ENCODE data around the gene ACSS2.

The ACSS2 gene

DNA sequence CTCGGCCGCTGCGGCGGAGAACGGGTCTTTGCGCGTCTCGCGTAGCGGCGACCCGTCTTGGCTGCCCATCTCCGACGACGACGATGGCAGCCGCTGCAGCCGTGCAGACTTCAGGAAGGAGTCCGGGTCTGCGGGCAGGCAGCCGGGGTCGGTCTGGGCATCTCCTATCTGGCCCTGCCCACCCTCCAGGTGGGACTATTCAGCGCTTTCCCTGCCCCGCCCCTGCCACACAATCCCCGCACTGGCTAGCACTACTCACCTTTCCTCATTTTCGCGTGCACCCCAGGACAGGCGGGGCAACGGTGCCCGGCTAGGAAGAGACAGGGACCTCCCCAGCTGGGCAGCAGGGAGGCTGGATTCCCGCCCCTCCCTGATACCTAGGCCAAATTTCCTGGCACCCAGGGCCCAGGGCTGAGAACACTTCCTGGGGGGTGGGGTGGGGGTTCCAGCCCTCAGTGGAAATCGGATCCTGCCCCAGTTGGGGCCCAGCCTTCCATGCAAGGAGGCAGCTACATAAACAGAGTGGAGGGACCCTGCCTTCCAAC is 12.9 kb upstream of the ACSS2 start:
- no peak for TF ChIP-seq GATA2 (IDR thresholded peaks at IDR 0.05; ENCODE audit: low read depth, low read length)
- TF ChIP-seq GATA3 (IDR thresholded peaks at IDR 0.05; ENCODE audit: low read depth, low read length) = no peak

DNA sequence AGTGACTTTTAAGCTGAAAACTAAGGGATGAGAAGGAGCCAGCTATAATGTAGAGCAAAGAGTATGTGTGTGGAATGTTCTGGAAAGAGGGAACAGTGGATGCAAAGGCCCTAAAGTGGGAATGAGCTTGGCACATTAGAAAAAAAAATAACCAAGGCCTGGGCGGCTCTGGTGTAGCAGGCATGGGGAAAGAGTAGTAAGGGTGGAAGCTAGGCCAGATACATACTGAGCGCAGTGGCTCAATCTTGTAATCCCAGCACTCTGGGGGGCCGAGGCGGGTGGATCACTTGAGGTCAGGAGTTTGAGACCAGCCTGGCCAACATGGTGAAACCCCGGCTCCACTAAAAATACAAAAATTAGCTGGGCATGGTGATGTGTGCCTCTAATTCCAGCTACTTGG is 12.2 kb upstream of the ACSS2 start:
- TF ChIP-seq GATA3 (IDR thresholded peaks at IDR 0.05; ENCODE audit: low read depth, low read length) (no peak), GATA2 (IDR thresholded peaks at IDR 0.05; ENCODE audit: low read depth, low read length) (no peak)

DNA sequence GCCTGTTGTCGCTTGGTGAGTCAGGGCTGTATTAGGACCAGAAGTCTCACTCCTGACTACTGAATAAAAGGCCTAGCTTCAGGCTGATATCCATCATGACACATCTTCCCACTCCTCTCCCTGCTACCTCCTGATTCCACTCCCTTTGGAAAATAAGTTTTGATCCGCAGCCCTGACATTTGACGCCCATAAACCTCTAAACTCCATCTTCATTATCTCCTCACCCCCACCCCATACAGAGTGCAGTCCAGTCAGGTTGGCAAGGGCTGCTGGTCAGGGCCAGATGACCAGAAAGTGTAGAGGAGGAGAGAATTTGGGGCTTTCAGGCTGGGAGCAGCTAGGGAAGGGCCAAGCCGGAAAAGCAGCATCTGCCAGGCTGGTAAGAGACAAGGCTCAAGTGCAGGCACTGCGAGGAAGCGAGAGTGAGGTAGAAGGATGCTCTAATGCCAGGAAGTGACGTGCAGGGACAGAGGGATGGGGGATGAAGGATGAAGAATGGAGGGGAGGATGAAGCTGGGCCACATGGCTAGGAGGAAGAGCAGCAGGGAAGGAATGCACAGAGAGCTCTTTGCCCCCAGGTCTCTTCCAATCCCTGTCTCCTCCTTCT is 5.0 kb upstream of the ACSS2 start:
- no peak for TF ChIP-seq GATA3 (IDR thresholded peaks at IDR 0.05; ENCODE audit: low read depth, low read length)
- TF ChIP-seq GATA2 (IDR thresholded peaks at IDR 0.05; ENCODE audit: low read depth, low read length) = no peak

DNA sequence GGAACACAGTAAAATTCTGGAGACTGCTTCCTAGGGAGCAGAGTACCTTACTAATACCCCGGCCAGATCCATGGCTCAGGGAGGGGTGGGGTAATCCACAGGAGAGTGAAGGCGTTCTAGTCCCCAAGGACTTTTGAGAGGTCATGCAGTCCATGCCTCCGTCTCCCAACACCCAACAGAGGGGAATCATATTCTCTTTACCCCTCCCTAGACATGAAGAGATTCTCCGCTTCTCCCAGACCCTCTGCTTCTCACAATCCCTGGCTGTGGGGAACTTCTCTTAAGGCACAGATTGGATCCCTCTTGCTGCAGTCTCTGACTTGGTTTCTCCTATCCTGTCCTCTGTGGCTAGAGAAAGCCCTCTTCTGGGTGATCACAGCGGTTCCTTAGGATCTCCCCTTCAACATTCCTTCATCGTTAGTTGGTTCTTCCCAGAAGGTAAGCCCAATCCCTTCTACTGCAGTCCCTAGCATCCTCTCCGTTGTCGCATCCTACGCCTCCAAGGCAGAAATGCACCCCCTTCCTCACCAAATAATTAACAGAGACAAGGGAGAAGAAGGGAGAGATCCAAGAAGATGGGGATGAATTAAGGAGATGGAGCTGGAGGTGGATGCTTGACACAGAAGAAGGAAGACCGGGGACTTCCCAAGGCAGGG is 4.3 kb upstream of the ACSS2 start:
- TF ChIP-seq GATA3 (IDR thresholded peaks at IDR 0.05; ENCODE audit: low read depth, low read length) (no peak), GATA2 (IDR thresholded peaks at IDR 0.05; ENCODE audit: low read depth, low read length) (no peak)

GRCh38 chr20:34872622-34873224 is 3.7 kb upstream of the ACSS2 start, which contains the start of gene GGT7:
GGT7 (minus strand) TSS chr20:34872856; CDS start chr20:34872815, 41 bp downstream.
- TF ChIP-seq GATA3 (IDR thresholded peaks at IDR 0.05; ENCODE audit: low read depth, low read length) (no peak), GATA2 (IDR thresholded peaks at IDR 0.05; ENCODE audit: low read depth, low read length) (no peak; the same call in 1 of the 2 replicates)

DNA sequence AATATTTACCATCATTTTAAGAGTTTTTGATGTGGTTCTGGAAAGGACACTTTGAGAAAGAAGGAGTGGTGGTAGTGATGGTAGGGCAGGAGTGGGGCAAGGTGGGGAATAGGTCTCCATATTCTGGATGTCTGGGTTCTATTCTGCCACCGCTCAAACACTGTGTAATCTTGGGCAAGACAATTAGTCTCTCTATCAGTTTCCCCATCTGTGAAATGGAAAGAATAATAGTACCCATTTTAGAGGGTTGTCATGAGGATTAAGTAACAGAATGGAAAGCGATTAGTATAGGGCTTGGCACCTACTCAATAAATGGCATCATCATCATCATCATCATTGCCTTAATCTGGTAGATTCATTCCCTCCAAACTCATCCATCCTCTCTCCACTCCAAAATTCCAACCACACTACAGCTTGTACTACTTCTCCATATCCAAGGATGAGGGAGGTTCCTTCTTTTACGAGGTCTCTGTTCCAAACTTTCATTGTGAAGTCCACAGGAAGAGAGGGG is 2.8 kb upstream of the ACSS2 start:
- TF ChIP-seq GATA2 (IDR thresholded peaks at IDR 0.05; ENCODE audit: low read depth, low read length) (no peak), GATA3 (IDR thresholded peaks at IDR 0.05; ENCODE audit: low read depth, low read length) (no peak)

GRCh38 chr20:34874094-34874654 is 2.2 kb upstream of the ACSS2 start:
- no peak for TF ChIP-seq GATA2 (IDR thresholded peaks at IDR 0.05; ENCODE audit: low read depth, low read length)
- no peak for TF ChIP-seq GATA3 (IDR thresholded peaks at IDR 0.05; ENCODE audit: low read depth, low read length)

DNA sequence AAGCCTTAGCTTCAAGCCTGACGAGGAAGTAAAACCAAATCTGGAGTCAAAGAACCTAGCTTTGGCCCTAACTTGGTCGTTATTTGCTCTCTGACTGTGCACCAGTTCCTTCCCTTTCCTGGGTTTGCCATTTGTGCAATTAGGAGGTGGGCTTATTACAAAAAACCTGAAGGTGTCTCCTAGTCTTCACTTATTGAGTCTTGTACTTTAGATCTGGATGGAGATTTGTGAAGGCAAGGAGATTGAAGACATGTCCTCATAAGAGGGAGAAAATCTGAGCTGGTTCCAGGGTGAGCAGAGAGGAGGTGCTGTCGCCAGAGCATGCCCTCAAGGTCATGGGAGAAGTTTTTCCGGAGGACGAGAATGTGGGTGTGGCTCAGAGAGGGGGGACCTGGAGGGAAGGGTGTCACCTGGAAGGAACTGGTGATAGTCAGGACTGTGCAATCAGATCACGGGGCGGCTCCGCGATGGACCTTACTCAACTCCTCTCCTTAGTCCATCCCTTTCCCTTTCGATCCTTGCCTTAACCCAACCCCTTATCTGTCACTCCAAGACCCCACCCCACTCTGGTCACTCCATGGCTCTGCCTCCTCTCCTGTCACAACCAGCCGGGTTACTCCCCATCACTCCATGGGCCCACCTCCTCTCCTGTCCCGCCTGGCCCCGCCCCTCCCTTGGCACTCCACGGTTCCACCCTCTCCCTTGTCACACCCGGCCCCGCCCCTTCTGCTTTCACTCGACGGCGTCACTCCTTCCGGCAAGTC is 588 bp upstream of the ACSS2 start:
- TF ChIP-seq GATA3 (IDR thresholded peaks at IDR 0.05; ENCODE audit: low read depth, low read length) = no peak

GRCh38 chr20:34880215-34880850 is 3.9 kb downstream of the ACSS2 start:
- TF ChIP-seq GATA3 (IDR thresholded peaks at IDR 0.05; ENCODE audit: low read depth, low read length) = no peak
- TF ChIP-seq GATA2 (IDR thresholded peaks at IDR 0.05; ENCODE audit: low read depth, low read length) = no peak

DNA sequence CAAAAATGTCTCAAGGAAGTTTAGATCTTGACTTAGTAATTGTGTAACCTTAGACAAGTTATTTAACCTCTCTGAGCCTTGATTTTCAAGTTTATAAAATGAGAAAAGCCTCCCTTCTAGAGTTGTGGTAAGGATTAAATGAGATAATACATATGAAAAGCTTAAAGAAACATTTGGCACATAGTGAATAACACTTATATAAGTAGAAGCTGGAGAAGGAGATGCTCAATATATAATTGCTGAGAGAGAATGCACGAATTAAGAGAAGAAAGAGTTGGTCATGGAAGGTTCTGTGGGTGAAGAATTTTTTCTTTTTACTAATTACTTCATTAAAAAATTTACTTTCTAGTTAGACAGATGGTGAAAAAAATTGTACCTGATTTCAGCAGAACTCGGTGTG is 5.3 kb downstream of the ACSS2 start:
- TF ChIP-seq GATA2 (IDR thresholded peaks at IDR 0.05; ENCODE audit: low read depth, low read length) (no peak), GATA3 (IDR thresholded peaks at IDR 0.05; ENCODE audit: low read depth, low read length) (no peak)

- no peak for TF ChIP-seq GATA3 (IDR thresholded peaks at IDR 0.05; ENCODE audit: low read depth, low read length)
- no peak for TF ChIP-seq GATA2 (IDR thresholded peaks at IDR 0.05; ENCODE audit: low read depth, low read length)
These were observed 6.8 kb downstream of the ACSS2 start for GRCh38 chr20:34883087-34883688.

DNA sequence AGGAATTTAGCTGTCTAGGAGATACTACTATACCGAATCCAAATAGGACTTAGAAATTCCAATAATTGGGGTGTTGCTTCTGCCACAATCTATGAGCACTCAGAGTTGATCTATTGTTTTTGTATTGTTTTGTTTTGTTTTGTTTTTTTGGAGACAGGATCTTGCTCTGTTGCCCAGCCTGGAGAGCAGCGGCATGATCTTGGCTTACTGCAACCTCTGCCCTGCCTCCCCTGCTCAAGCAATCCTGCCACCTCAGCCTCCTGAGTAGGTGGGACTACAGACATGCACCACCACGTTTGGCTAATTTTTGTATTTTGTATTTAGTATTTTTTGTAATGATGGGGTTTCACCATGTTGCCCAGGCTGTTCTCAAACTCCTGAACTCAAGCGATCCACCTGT is 7.4 kb downstream of the ACSS2 start:
- no peak for TF ChIP-seq GATA3 (IDR thresholded peaks at IDR 0.05; ENCODE audit: low read depth, low read length)
- TF ChIP-seq GATA2 (IDR thresholded peaks at IDR 0.05; ENCODE audit: low read depth, low read length) = no peak

GRCh38 chr20:34884260-34884659 is 7.8 kb downstream of the ACSS2 start:
- no peak for TF ChIP-seq GATA2 (IDR thresholded peaks at IDR 0.05; ENCODE audit: low read depth, low read length)
